Osteoblast (primary cell): ENCODE measurements around the gene RECQL. TPM values are rescaled to one million over a fixed set of nuclear protein-coding genes. Genes with fewer than 3 reads are reported as not detected.

ENCODE experiments used
- DNase-seq: peaks from one replicate; pipeline ENCODE4 v3.0.0; 2011; ENCODE audit warnings: low spot score, mixed read lengths; ENCODE audit not compliant: insufficient read length; ENCODE audit errors: missing footprints
- H2AFZ ChIP-seq: 2 replicates; pipeline ENCODE4 v1.6.0; 2011; ENCODE audit warnings: mild to moderate bottlenecking, low read length
- H3K27ac ChIP-seq: 2 replicates; pipeline ENCODE4 v1.5.1; 2011; ENCODE audit warnings: mild to moderate bottlenecking, low read depth, low read length, moderate library complexity
- H3K27me3 ChIP-seq: 2 replicates; pipeline ENCODE4 v1.6.0; 2012; ENCODE audit warnings: mild to moderate bottlenecking, control low read depth, inconsistent platforms, low read length, moderate library complexity; ENCODE audit not compliant: insufficient read depth
- H3K36me3 ChIP-seq: 2 replicates; pipeline ENCODE4 v1.5.1; 2011; ENCODE audit warnings: mild to moderate bottlenecking, low read length, control low read depth, moderate library complexity; ENCODE audit not compliant: insufficient read depth
- H3K4me1 ChIP-seq: 2 replicates; pipeline ENCODE4 v1.5.1; 2011; ENCODE audit warnings: mild to moderate bottlenecking, low read length, control low read depth, moderate library complexity; ENCODE audit not compliant: insufficient read depth
- H3K4me2 ChIP-seq: 2 replicates; pipeline ENCODE4 v1.6.0; 2011; ENCODE audit warnings: mild to moderate bottlenecking, low read length; ENCODE audit not compliant: insufficient read depth
- H3K4me3 ChIP-seq: fragments of 200-600 bp; sonication (generic); 3 replicates; pipeline ENCODE4 v1.5.1; 2012; ENCODE audit warnings: mild to moderate bottlenecking, low read length, inconsistent platforms; ENCODE audit not compliant: insufficient read depth
- H3K79me2 ChIP-seq: 2 replicates; pipeline ENCODE4 v1.6.0; 2012; ENCODE audit warnings: mild to moderate bottlenecking, low read length, control low read depth, inconsistent platforms; ENCODE audit not compliant: insufficient read depth
- H3K9me3 ChIP-seq: 2 replicates; pipeline ENCODE4 v1.5.1; 2011; ENCODE audit warnings: low read depth, low read length, control low read depth
- H4K20me1 ChIP-seq: 2 replicates; pipeline ENCODE4 v1.6.0; 2012; ENCODE audit warnings: mild to moderate bottlenecking, low read length, control low read depth; ENCODE audit not compliant: insufficient read depth
- CTCF ChIP-seq: IDR thresholded peaks from 2 replicates; pipeline ENCODE4 v1.5.1; 2011; ENCODE audit warnings: mild to moderate bottlenecking, low read depth, low read length, moderate library complexity; ENCODE audit errors: extremely low read depth
- total RNA-seq: library from RNA; depleted of rRNA; stranded (reverse); fragments of >200 nt; gene quantifications from 2 replicates; pipeline ENCODE4 v1.2.3, GENCODE V29; 2012

RECQL gene
- total RNA-seq, 1 donor = 83.6 TPM

- no peaks in the 10 kb centered on the region for H3K27me3 ChIP-seq
- peaks cover 33% of the 10 kb centered on the region for H4K20me1 ChIP-seq
- peaks cover 90% of the 10 kb centered on the region for H3K79me2 ChIP-seq
- no peaks in the 10 kb centered on the region for H3K9me3 ChIP-seq
- H3K4me2 ChIP-seq = peak overlapping the region; percentile 95
- H3K4me3 ChIP-seq = peak overlapping the region; percentile 95
- H3K36me3 ChIP-seq = peaks cover 39% of the 10 kb centered on the region
- H3K4me1 ChIP-seq = peaks cover 28% of the 10 kb centered on the region
- no peak for DNase-seq
- TF ChIP-seq CTCF = no peak
- no peak overlapping the region for H3K27ac ChIP-seq
- H2AFZ ChIP-seq = no peak overlapping the region
Observed at GRCh38 chr12:21499765-21500164, 1.7 kb downstream of the RECQL start.

- Histone ChIP-seq H3K4me1 (no peaks in the 10 kb centered on the region), H3K27me3 (no peaks in the 10 kb centered on the region), H3K79me2 (peaks cover 9% of the 10 kb centered on the region), H3K27ac (no peak overlapping the region), H3K4me2 (no peak overlapping the region), H3K9me3 (no peaks in the 10 kb centered on the region), H3K36me3 (peaks cover 48% of the 10 kb centered on the region), H2AFZ (no peak overlapping the region), H3K4me3 (no peak overlapping the region), H4K20me1 (no peaks in the 10 kb centered on the region)
- no peak for TF ChIP-seq CTCF
- DNase-seq = no peak
Observed at GRCh38 chr12:21485998-21486397, 15.4 kb downstream of the RECQL start.

- Histone ChIP-seq H3K27ac (no peak overlapping the region), H3K9me3 (no peaks in the 10 kb centered on the region), H3K27me3 (no peaks in the 10 kb centered on the region), H4K20me1 (no peaks in the 10 kb centered on the region), H3K4me3 (no peak overlapping the region), H3K79me2 (peaks cover 7% of the 10 kb centered on the region), H3K4me1 (no peaks in the 10 kb centered on the region), H2AFZ (no peak overlapping the region), H3K36me3 (peaks cover 53% of the 10 kb centered on the region), H3K4me2 (no peak overlapping the region)
- DNase-seq = no peak
- TF ChIP-seq CTCF = no peak
Observed at GRCh38 chr12:21483531-21483930, 17.9 kb downstream of the RECQL start.

- Histone ChIP-seq H4K20me1 (no peaks in the 10 kb centered on the region), H3K4me2 (no peak overlapping the region), H3K27ac (no peak overlapping the region), H2AFZ (no peak overlapping the region), H3K27me3 (no peaks in the 10 kb centered on the region), H3K4me1 (no peaks in the 10 kb centered on the region), H3K9me3 (no peaks in the 10 kb centered on the region), H3K36me3 (peaks cover 68% of the 10 kb centered on the region), H3K4me3 (no peak overlapping the region), H3K79me2 (peaks cover 2% of the 10 kb centered on the region)
- no peak for TF ChIP-seq CTCF
- DNase-seq = no peak
Observed at GRCh38 chr12:21478756-21479455, 22.5 kb downstream of the RECQL start.
